Ascending aorta (tissue), 2 donors: Measurements from ENCODE around the gene PPEF2. TPM values are rescaled to one million over a fixed set of nuclear protein-coding genes. Genes with fewer than 3 reads are reported as not detected.

ENCODE experiments used
- DNase-seq, 2 donors: peaks; one replicate each; pipeline ENCODE4 v3.0.0-alpha.2; 2019; ENCODE audit warnings: low spot score in 2 of 2
- H3K27ac ChIP-seq, 2 donors: fragments of 200-600 bp; sonication (generic); one replicate each; pipeline ENCODE4 v1.5.1; 2016 to 2017; ENCODE audit warnings: mild to moderate bottlenecking in 1 of 2
- H3K27me3 ChIP-seq: fragments of 200-600 bp; sonication (generic); one replicate; pipeline ENCODE4 v1.5.1; 2017
- H3K36me3 ChIP-seq, 2 donors: fragments of 200-600 bp; sonication (generic); one replicate each; pipeline ENCODE4 v1.5.1; 2016
- H3K4me1 ChIP-seq, 2 donors: fragments of 200-600 bp; sonication (generic); one replicate each; pipeline ENCODE4 v1.5.1; 2016 to 2017; ENCODE audit warnings: mild to moderate bottlenecking in 1 of 2
- H3K4me3 ChIP-seq, 2 donors: fragments of 200-600 bp; sonication (generic); one replicate each; pipeline ENCODE4 v1.5.1; 2016 to 2017; ENCODE audit warnings: mild to moderate bottlenecking in 1 of 2
- H3K9me3 ChIP-seq, 2 donors: fragments of 200-600 bp; sonication (generic); one replicate each; pipeline ENCODE4 v1.5.1; 2016
- CTCF ChIP-seq, 3 experiments: fragments of 200-600 bp in 2 of 3; fragments of 450-650 bp in 1 of 3; sonication (generic) in 2 of 3; IDR thresholded peaks; one replicate each; pipeline ENCODE4 v1.5.1; 2016 to 2019; ENCODE audit warnings: antibody characterized with exemption in 3 of 3, mild to moderate bottlenecking in 1 of 3, moderate library complexity in 1 of 3
- intact Hi-C: fragments of 100-400 bp; cut with DNase I; formaldehyde crosslinking; loops from one replicate; pipeline ENCODE4 v1.15.1; 2023
- total RNA-seq: library from RNA; depleted of rRNA; stranded (reverse); fragments of >200 nt; gene quantifications from one replicate; pipeline ENCODE4 v1.1.0, GENCODE V29; 2016

The PPEF2 gene
- total RNA-seq, 1 donor from 2014 or later, result not detected

GRCh38 chr4:75820197-75820596 is 82.1 kb downstream of the PPEF2 start:
- TF ChIP-seq CTCF (IDR thresholded peaks at IDR 0.05), result no peak
- no peak for DNase-seq
- H3K4me1 ChIP-seq, result no peaks in the 10 kb centered on the region

GRCh38 chr4:75819121-75819520 is 83.1 kb downstream of the PPEF2 start:
- no peak for TF ChIP-seq CTCF (IDR thresholded peaks at IDR 0.05)
- Histone ChIP-seq H3K36me3 (peaks cover 16 to 19% of the 10 kb centered on the region in 2 donors), H3K27ac (no peak overlapping the region), H3K4me3 (no peak overlapping the region), H3K9me3 (no peaks in the 10 kb centered on the region), H3K27me3 (no peaks in the 10 kb centered on the region), H3K4me1 (no peaks in the 10 kb centered on the region)
- DNase-seq, result no peak
- intact Hi-C loops, result no loop called here

More at GRCh38 chr4:75820197-75820596, 82.1 kb downstream of the PPEF2 start:
- Histone ChIP-seq H3K36me3 (peaks cover 8 to 10% of the 10 kb centered on the region in 2 donors), H3K4me3 (no peak overlapping the region), H3K27ac (no peak overlapping the region), H3K9me3 (no peaks in the 10 kb centered on the region), H3K27me3 (no peaks in the 10 kb centered on the region)
- intact Hi-C loops, result no loop called here

GRCh38 chr4:75817901-75818300 is 84.4 kb downstream of the PPEF2 start:
- H3K27me3 ChIP-seq, result no peaks in the 10 kb centered on the region
- TF ChIP-seq CTCF (IDR thresholded peaks at IDR 0.05), result no peak
- no peaks in the 10 kb centered on the region for H3K4me1 ChIP-seq
- H3K9me3 ChIP-seq, result no peaks in the 10 kb centered on the region
- no peak overlapping the region for H3K27ac ChIP-seq
- H3K4me3 ChIP-seq, result no peak overlapping the region
- intact Hi-C loops, result no loop called here
- peaks cover 25 to 31% of the 10 kb centered on the region in 2 donors for H3K36me3 ChIP-seq
- no peak for DNase-seq

Other genes starting within 250 kb of the PPEF2 start
- gene G3BP2, start 229.0 kb downstream of the PPEF2 start, total RNA-seq, result 88.9 TPM
- gene USO1, start 177.9 kb downstream of the PPEF2 start, total RNA-seq, result 25.5 TPM
- 287 TPM for gene NAAA, start 38.6 kb upstream of the PPEF2 start, total RNA-seq
- 12.0 TPM for gene SDAD1, start 88.5 kb upstream of the PPEF2 start, total RNA-seq
- 0.21 TPM for gene CXCL9, start 105.1 kb upstream of the PPEF2 start, total RNA-seq
- gene CXCL10, start 121.0 kb upstream of the PPEF2 start, total RNA-seq, result not detected
- gene CXCL11, start 133.6 kb upstream of the PPEF2 start, total RNA-seq, result not detected
- gene ART3, start 172.3 kb upstream of the PPEF2 start, total RNA-seq, result not detected
- 20.2 TPM for gene NUP54, start 245.9 kb upstream of the PPEF2 start, total RNA-seq